ENCODE measurements around the gene NXT2.

- TF ChIP-seq POLR2A (IDR thresholded peaks at IDR 0.05) (peak; percentile 72 to 74), CTCF (IDR thresholded peaks at IDR 0.05) (peak in 1 of 6 experiments; percentile 14)
These were observed at the start of gene NXT2 for GRCh38 chrX:109536439-109537323.
